Effector CD4-positive, alpha-beta T cell (primary cell): Measurements from ENCODE around the gene HPCAL4.

Source experiments
- DNase-seq: peaks from one replicate; pipeline ENCODE4 v3.0.0-alpha.2; 2020

HPCAL4 gene

DNA sequence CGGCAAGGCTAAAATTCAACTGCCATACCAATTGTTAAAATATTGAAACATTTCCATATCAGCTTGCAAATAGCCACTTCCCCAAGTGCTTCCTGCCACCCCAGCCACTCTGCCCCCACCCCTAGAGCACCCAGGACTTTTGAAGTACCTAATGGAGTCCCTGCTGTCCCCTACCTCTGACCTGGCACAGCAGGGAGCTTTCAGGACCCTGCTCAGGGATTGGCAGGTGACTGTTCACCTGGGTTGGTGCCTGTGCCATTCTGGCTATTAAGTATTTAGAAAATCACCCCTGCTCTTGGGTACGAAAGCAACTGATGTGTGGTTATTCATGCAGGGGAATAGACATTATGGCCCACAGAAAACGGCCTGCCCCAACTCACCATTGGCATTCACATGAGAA, 9.1 kb upstream of the HPCAL4 start:
- DNase-seq: no peak

DNA sequence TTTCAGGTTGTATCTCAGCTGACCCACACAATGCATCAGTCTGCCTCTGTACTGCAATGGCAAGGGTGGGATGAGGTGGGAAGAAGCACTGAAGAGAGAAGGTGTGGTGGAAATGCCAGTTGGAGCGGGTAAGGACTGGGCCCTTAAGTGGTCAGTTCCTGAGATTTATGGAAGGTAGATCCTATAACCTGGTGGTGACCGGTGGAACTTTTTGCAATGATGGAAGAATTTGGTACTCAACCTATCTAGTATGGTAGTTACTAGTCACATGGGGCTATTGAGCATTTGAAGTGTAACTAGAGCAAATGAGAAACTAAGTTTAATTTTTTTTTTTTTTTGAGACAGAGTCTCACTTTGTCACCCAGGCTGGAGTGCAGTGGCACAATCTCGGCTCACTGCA, 8.2 kb upstream of the HPCAL4 start:
- DNase-seq: no peak

DNA sequence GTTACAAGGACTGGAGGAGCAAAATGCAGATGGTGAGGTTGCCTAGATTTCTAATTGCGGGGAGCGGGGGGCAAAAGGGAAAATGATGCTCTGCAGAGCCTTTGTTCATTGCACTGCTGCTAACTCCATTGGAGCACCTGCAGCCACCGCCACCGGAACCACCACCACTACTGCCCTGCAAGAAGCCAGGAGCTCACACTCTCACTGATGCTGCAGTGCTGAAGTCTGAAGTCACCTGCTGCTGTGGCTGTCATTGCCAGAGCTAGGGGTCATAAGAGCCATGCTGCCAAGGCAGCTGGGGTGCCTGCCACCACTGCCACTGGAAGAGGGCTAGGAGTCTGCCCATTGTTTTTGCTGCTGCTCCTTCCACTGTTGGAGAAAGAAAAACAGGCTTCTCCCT, 7.3 kb upstream of the HPCAL4 start:
- no peak for DNase-seq

DNA sequence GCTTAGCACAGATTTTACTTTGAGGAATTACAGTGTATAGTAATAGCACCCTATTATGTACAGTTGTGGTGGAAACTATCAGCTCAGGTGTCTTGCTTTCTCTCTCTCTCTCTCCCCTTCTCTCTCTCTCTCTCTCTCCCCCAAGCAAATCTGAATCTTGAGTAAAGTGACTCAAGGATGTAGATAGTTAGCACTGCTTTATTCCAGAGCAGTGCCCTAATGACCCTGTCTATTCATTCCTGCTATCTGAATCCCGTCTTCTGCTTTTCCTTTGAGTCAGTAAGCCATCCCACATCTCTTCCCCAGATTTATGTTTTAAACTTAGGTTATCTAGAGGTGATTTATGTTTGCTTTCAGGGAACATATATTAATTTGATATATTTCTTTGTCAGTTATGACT, 5.2 kb upstream of the HPCAL4 start:
- DNase-seq: no peak

DNA sequence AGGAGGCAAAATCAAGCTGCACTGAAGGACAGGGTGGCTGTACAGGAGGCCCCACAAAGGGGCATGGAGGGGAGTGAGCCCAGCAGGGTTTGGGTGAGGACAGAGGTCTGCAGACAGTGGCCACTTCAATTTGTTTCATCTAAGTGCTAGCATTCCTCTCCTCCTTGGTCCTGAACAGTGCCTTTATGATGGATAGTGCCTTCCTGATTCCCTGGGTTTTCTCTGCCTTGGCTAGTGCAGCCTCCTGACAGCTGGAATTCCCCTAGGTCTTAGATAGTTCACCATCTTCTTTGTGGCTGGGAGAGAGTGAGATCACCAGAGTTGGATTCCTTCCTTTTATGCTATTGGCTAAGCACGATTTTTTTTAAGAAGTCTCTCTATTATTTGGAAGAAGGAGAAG, 3.8 kb upstream of the HPCAL4 start:
- DNase-seq: no peak

DNA sequence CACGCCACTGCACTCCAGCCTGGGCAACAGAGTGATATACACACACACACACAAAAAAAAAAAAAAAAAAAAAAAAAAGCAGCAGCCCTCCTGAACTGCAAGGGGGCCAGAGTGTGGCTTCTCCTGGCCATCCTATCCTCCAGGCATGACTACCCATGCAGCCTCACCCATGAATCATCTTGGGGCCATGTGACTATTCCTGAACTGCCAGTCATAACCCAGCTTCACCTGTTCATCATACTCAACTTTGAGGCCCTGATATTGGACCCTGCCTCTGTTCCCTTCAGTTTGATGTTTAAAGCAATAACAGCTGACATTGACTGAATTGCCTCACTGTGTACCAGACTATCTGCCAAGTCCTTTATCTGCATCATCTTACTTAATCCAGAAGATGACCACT, 2.8 kb upstream of the HPCAL4 start:
- no peak for DNase-seq

DNA sequence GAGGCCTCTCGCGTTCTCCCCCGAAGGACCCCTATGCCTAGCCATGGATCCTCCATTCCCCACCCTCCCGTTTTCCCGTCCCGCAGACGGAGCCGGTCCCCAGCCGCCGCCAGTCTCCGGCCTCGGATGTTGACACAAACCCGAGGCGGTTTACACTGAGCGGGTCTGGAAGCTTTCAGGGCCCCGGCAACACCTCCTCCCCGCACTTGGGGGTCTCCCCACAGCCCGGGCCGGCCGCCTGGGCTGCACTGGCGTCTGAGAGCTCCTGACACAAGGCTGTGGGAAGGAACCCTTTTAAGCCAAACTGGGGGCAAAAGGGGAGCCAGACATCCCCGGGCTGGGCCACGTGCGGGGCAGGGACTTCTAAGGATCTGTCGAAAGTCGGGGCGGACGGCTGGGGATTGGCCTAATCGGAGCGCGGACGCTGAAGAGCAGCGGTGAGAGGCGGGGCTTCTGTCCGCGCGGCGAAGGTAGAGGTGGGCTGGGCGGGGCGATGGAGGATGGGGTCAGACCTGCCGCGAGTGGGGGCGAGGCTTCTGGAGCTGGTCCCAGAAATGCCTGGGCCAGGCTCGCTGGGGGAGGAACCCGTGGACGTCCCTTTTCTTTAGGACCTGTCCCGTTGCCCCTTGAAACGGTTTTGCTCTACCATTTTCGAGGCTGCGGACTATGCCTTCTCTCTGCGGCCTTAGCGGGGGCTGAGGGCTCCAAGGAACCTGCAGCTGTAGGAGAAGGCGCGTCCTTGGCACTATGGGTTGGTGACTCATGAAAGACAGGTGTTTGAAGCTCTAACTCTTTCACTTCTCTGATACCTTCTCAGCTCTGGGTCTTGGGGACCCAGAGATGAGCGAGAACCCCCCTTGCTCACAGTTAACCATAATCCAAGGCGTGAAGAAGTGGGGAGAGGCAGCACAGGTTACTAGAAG, 1.2 kb upstream of the HPCAL4 start:
- peak; percentile 24 for DNase-seq

DNA sequence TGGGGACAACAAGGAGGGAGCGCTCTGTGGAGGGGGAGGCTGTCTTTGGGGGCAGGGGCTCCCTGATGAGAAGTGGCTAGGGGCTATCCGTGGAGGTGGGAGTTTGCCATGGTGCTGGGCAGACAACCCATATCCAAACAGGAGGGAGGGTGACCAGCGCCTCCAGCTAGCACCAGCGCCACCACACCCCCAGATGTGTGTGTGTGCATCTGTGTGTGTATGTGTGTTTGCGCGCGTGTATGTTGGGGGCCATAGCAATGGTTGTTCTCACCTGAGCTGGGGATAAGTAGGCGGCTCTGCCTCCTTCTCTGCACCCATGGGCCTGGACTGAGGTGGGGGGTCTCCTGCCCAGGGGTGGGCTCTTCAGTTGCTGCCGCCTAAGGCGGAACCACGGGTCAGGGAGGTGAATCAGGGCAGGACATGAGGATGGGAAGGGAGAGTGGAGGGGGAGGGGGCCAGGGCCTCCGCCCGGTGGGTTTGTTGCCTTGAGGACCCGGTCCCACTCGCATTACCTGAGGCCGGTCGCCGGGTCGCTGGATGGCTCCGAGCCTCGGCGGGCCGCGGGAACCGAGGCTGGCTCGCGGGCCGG, 345 bp downstream of the HPCAL4 start:
- no peak for DNase-seq

DNA sequence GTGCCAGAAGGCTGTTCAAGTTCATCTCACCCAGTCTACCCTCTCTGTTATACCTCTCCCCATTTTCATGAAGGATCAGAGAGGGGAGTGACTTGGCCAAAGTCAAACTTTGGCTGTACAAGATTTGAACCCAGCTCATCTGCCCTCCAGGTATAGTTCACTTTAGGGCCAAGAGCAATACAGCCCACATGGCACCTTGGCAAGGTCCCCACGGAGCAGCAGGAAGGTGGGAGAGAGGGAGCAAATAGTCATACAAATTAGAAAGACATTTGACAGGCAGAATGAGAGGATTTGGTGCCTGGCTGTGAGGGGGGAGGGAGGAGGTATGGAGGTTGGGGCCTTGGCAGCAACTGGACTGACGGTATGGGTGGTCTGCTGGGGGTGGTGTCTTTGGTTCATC, 1.0 kb downstream of the HPCAL4 start:
- no peak for DNase-seq

DNA sequence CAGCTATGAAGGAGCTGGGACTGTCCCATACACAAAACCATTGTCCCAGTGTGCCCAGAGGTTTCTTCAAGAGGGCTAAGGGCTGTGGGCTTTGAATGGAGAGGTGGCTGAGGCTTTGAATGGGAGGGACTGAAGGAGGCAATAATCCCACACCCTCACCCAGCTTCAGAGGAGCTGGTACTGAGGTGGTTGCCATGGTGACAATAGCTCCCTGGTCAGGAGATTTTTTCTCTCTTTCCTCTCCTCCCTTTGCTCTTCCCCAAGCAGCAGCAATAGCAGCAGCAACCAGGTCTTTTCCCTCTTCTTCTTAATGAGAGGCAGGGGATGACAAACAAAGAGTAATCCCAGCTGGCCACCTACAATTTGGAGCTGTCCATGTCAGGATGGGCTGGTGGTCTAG, 1.6 kb downstream of the HPCAL4 start:
- DNase-seq: no peak

DNA sequence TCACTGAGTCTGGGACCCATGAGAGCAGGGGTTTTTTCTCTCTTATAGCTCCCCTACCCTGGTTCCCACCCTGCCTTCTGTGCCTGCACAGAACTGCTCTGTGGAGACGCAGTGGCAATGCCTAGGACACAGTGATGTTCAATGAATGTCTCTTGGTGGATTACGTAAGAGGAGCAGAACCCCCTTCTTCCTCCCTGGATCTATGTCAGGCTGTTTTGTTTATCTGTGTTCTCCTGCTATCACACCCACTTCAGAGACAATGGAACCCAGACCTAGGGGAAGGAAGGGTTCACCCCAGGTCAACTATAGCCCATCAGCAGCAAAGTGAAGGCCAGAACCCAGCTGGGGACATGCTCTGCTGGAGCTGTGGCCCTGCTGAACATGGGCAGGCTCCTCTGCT, 2.0 kb downstream of the HPCAL4 start:
- no peak for DNase-seq

DNA sequence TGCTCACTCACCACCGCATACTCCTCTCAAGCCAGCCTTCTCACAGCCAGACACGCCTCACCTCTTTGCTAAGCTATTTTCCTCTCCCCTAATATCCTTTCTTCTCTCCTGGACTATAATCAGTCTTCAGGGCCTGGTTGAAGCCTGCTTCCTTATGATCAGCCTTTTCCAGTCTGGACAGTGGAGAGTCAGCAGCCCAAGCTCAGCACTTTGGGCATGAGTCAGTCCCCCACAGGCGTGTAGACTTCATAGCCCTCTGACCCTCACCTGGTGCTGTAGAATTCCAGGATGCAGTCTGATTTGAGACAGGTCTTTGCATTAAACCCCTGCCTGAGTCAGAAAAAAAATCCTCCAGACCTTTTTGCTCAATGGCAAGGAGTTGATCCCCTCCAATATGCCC, 2.5 kb downstream of the HPCAL4 start:
- DNase-seq: no peak

DNA sequence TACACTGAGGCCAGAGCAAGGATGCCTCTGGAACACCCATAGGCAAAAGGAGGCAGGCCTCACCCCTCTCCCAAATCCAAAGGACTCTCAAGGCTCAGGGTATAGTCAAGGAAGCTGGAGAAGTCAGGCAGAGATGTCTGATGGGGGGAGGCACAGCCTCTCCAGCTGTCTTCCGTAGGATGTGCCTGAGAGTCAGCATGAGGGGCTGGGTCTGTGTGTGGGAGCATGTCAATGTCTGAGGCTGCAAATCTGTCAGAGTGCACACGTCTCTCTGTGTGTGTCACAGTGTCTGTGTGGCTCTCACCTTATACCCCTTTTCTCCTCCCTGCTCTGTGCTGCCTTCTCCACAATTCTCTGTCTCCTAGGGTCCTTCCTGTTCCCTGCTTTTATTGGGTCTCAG, 4.0 kb downstream of the HPCAL4 start:
- no peak for DNase-seq

DNA sequence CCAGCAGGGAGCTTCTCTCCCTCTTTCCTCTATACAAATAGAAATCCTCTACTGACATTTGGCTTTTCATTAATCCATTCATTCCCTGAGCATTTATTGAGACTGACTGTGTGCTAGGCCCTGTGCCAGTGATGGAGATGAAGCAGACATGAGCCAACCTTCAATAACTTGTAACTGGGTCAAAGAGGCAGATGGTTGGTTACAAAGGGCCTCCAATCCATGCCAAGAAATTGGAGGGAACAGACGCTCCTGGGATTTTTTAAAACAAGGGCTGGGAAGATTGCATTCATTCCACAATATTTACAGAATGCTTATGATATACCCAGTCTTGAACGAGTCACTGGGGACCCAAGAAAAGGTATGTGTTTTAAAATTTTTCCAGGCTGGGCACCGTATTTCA, 6.2 kb downstream of the HPCAL4 start:
- no peak for DNase-seq

DNA sequence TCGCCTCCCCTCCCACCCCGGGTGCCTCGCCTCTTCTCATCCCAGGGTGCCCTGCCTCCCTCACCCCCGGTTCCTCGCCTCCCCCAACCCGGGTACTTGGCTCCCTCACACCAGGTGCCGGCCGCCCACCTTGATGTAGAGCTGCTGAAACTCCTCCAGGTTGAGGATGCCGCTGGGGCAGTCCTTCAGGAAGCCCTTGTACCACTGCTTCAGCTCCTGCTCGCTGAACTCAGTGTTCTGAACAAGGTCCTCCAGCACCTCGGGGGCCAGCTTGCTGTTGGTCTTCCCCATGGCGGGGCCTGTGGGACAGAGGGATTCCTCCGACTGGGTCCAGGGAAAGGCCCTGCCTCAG, 6.9 kb downstream of the HPCAL4 start:
- DNase-seq: no peak

DNA sequence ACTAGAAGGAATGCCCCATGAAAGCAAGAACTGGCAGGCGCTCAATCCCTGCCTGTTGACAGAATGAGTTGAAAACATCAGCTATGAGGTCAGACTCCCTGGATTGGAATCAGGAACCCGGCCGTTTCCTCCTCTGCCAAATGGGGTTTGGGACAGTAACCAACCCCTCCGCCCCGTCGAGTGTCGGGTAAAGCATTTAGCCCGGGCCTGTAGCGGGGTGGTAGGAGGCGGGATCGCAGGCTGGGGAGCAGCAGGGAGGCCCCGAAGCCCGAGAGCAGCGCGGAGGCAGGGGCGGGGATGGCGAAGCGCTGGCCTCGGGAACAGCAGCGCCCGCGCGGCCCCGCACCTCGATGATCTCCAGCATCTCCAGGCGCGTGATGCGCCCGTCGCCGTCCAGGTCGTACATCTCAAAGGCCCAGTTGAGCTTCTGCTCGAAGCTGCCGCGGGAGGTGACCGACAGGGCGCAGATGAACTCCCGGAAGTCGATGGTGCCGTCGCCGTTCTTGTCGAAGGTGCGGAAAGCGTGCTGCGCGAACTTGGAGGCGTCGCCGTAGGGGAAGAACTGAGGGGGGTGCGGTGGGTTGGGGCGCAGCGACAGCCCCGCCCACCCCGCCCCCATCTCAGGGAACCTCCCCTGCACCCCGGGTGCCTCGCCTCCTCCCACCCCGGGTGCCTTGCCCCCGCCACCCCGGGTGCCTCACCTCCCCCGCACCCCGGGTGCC, 7.5 kb downstream of the HPCAL4 start:
- peak; percentile 42 for DNase-seq

DNA sequence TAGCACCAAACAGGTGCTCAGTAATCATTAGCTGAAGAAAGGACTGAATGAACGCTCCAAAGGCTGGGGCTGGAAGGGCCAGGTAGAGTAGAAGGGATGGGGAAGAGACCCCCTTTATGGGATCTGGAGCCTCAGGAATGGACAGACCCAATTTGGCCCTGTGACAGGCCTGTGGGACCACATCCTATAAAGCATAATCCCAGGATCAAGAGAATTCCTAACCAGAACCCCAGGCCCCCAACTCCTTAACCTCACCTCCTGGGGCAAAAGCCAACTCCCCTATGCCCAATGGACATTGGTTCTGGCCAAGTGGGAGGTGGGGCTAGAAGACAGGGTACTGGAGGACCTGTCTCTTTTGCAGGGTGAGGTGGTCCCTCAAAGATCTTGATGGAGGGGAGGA, 9.2 kb downstream of the HPCAL4 start:
- DNase-seq: no peak

DNA sequence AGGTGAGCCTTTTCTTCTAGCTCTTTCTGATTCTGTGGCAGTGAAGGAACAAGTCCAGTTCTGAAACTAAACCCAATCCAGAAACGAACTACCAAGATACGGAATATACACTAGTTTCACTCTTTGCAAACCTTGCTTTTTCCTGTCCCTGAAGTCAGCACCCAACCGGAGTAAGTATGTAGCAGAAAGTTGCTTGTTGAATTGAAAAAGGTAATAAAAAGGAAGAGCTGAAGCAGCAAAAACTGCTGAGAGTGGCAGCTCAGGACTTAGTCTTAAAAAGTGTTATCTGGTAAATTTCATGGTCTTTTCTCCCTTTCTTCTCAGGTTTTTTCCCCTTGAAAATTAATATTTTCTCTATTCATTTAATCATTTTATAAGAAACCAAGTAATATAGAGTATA, 9.9 kb downstream of the HPCAL4 start:
- DNase-seq: no peak

DNA sequence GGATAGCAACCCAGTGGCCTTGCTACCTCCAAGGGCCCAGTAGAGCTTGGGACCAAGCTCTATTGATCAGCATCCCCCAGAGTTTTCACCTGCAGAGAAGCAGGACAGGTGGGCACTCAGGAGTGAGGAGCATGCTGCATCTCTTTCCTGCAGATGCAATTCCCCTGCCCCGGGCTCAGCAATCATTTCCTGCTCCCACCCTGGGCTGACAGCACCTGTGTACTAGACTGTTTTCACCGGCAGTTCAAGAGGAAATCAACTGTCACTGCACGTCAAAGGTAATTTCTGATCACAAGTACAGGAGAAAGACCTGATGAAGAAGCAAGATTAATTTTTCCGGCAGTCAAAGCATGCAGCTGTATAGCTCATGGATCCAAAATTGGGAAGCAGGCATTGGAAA, 10.5 kb downstream of the HPCAL4 start:
- DNase-seq: no peak

DNA sequence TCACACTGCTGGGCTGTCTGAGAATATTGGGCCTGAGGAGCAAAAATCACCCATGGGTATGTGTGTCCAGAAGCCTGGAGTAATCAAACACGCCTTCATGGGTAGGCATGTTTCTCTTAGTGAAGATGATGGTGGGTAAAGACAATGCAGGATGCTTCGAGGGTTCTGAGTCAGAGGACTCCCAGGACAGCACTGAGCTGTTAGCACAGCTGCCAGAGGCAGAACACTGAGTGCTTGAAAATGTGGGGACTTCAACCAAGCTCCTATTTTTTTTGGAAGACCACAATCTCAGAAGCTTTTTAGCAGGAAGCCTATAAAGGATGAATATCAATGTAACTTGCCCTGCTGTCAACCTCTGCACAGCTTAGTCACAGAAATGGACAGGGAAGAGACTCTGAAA, 11.4 kb downstream of the HPCAL4 start:
- DNase-seq: no peak

DNA sequence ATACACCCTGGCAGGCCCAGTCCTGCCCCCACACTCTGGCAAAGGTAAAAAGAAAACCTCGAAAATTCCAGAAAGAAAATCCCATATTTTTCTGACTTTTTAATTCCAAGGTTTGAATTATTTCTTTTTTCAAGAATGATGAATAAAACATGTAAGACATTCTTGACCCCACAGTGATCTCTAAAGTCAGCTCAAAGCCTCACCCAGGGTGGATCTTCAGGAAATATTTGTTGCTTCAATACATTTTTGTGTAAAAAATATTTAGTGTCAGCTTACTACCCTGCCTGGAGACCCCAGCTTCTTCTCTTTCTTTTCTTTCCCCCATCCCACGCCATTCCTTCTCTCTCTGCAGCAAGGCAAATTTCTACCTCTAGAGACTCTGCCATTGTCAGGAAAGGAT, 12.3 kb downstream of the HPCAL4 start:
- no peak for DNase-seq

DNA sequence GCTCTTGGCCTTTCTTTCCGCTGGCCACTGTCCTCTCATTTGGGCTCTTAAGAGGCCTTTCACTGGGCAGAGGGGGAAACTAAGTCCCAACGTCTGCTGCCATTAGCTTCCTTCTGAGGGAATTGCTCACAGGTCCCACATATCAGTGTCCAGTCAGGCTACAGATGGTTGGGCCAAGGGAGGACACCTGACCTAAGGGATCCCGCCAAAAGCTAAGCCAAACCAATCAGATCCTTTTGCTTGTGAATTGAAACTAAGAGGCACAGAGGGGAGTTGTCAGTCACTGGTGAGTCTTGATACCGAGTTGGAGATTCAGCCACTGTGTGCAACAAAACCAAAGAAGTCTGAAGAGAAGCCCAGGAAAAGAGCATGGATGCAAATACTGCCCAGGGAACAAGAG, 13.6 kb downstream of the HPCAL4 start:
- DNase-seq: no peak

DNA sequence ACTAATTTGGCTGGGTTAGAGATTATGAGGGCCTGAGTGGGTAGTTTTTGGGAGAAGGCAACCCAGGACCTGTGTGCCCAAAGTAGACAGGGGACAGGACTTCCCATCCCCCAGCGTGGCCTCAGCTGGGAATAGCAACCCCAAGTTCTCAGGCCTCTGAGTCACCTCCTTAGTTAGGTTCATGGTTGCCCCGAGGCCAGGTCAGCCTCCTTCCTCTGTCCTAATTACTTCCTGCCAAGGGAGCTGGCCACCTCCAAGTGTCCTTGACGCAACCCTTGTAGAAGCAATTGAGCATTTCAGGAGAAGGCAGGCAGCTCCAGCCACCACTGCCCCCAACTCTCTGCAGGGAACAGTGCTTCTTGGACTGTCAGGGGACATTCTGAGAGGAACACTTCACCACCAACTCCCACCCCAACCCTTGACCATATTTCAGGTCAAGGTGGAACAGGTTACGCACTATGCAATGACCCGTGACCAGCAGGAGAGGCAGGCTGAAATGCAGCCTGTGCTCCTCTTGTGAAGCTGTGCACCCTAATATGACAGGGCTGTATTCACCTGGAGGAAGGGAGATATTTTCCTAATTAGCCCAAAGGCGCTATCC, 14.2 kb downstream of the HPCAL4 start:
- no peak for DNase-seq

DNA sequence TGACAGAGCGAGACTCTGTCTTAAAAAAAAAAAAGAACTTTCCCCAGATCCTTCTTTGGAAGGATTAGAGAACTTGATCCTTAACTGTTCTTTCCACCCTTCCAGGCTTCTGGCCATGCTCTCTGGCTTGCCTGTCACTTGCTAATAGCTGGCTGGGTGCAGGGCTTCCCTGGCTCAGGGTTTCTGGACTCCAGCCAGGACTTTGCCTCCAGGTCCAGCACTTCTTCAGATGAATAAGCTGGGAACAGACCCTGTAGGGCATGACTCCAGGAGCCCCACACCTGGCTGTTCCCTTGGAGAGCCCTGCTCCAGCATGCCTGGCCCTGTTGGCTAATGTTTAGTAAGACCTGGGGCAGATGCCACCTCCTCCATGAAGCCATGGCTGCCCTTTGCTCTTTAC, 16.0 kb downstream of the HPCAL4 start:
- no peak for DNase-seq
